ENCODE results near the gene STX18. TPM values are rescaled to one million over a fixed set of nuclear protein-coding genes. Genes with fewer than 3 reads are reported as not detected.

STX18 gene
- total RNA-seq, 1 donor from 2014 or later: 24.0 TPM

GRCh38 chr4:4408576-4409335 is 133.1 kb downstream of the STX18 start:
- Mint-ChIP-seq H3K9me3 (ENCODE audit: unreplicated experiment) (no peaks in the 10 kb centered on the region), H3K27ac (ENCODE audit: unreplicated experiment) (no peak overlapping the region), H3K36me3 (ENCODE audit: low read depth, unreplicated experiment) (peaks cover 3% of the 10 kb centered on the region), H3K27me3 (ENCODE audit: unreplicated experiment) (peaks cover 4% of the 10 kb centered on the region), H3K4me1 (ENCODE audit: unreplicated experiment) (no peaks in the 10 kb centered on the region), H3K4me3 (ENCODE audit: unreplicated experiment) (no peak overlapping the region)
- no peak for TF ChIP-seq CTCF (IDR thresholded peaks at IDR 0.05; ENCODE audit: unreplicated experiment)
- DNase-seq (ENCODE audit: low spot score): no peak

- Mint-ChIP-seq H3K4me3 (ENCODE audit: unreplicated experiment) (no peak overlapping the region), H3K27ac (ENCODE audit: unreplicated experiment) (no peak overlapping the region), H3K36me3 (ENCODE audit: low read depth, unreplicated experiment) (peaks cover 3% of the 10 kb centered on the region), H3K9me3 (ENCODE audit: unreplicated experiment) (no peaks in the 10 kb centered on the region), H3K4me1 (ENCODE audit: unreplicated experiment) (peaks cover 4% of the 10 kb centered on the region), H3K27me3 (ENCODE audit: unreplicated experiment) (peaks cover 5% of the 10 kb centered on the region)
- no peak for TF ChIP-seq CTCF (IDR thresholded peaks at IDR 0.05; ENCODE audit: unreplicated experiment)
- DNase-seq (ENCODE audit: low spot score): no peak
Measured at GRCh38 chr4:4408132-4408523, 133.7 kb downstream of the STX18 start.

GRCh38 chr4:4407299-4408131 is 134.3 kb downstream of the STX18 start:
- no peaks in the 10 kb centered on the region for H3K9me3 Mint-ChIP-seq (ENCODE audit: unreplicated experiment)
- no peak overlapping the region for H3K27ac Mint-ChIP-seq (ENCODE audit: unreplicated experiment)
- peaks cover 7% of the 10 kb centered on the region for H3K4me1 Mint-ChIP-seq (ENCODE audit: unreplicated experiment)
- peaks cover 3% of the 10 kb centered on the region for H3K36me3 Mint-ChIP-seq (ENCODE audit: low read depth, unreplicated experiment)
- H3K27me3 Mint-ChIP-seq (ENCODE audit: unreplicated experiment): peaks cover 5% of the 10 kb centered on the region
- no peak for DNase-seq (ENCODE audit: low spot score)
- no peak for TF ChIP-seq CTCF (IDR thresholded peaks at IDR 0.05; ENCODE audit: unreplicated experiment)
- no peak overlapping the region for H3K4me3 Mint-ChIP-seq (ENCODE audit: unreplicated experiment)

- Mint-ChIP-seq H3K4me3 (ENCODE audit: unreplicated experiment) (no peak overlapping the region), H3K27ac (ENCODE audit: unreplicated experiment) (no peak overlapping the region), H3K9me3 (ENCODE audit: unreplicated experiment) (no peaks in the 10 kb centered on the region), H3K27me3 (ENCODE audit: unreplicated experiment) (peaks cover 5% of the 10 kb centered on the region), H3K4me1 (ENCODE audit: unreplicated experiment) (peaks cover 7% of the 10 kb centered on the region), H3K36me3 (ENCODE audit: low read depth, unreplicated experiment) (peaks cover 3% of the 10 kb centered on the region)
- DNase-seq (ENCODE audit: low spot score): no peak
- no peak for TF ChIP-seq CTCF (IDR thresholded peaks at IDR 0.05; ENCODE audit: unreplicated experiment)
Measured at GRCh38 chr4:4406455-4407298, 135.2 kb downstream of the STX18 start.

Measured in endothelial cell (in vitro differentiated cells).